GM21381 (cell line): ENCODE results near the gene INTS3.

Experiments used
- ATAC-seq: cut with Tn5 transposase; IDR thresholded peaks from one replicate; pipeline ENCODE4 v1.9.1; 2021; ENCODE audit warnings: mild to moderate bottlenecking, moderate library complexity; ENCODE audit not compliant: unreplicated experiment

INTS3 gene

GRCh38 chr1:153794624-153795329 lies 66.9 kb downstream of the INTS3 start:
- ATAC-seq: no peak

- no peak for ATAC-seq
Measured at GRCh38 chr1:153795330-153795837, 67.5 kb downstream of the INTS3 start.

- no peak for ATAC-seq
Measured at GRCh38 chr1:153795934-153796785, 68.3 kb downstream of the INTS3 start.

GRCh38 chr1:153796786-153797659 lies 69.2 kb downstream of the INTS3 start:
- ATAC-seq: peak; percentile 62

GRCh38 chr1:153798468-153798780 lies 70.6 kb downstream of the INTS3 start:
- no peak for ATAC-seq

GRCh38 chr1:153799016-153799415 lies 71.2 kb downstream of the INTS3 start:
- no peak for ATAC-seq

GRCh38 chr1:153799566-153800465 lies 72.0 kb downstream of the INTS3 start:
- ATAC-seq: no peak

- no peak for ATAC-seq
Measured at GRCh38 chr1:153800516-153800915, 72.7 kb downstream of the INTS3 start.

- no peak for ATAC-seq
Measured at GRCh38 chr1:153801028-153801625, 73.3 kb downstream of the INTS3 start.

GRCh38 chr1:153801786-153802697 lies 74.2 kb downstream of the INTS3 start:
- no peak for ATAC-seq

- no peak for ATAC-seq
Measured at GRCh38 chr1:153803470-153804056, 75.7 kb downstream of the INTS3 start.

- no peak for ATAC-seq
Measured at GRCh38 chr1:153804112-153804511, 76.3 kb downstream of the INTS3 start.

- ATAC-seq: peak; percentile 95
Measured at GRCh38 chr1:153805042-153805745, 77.3 kb downstream of the INTS3 start.

GRCh38 chr1:153805886-153806719 lies 78.3 kb downstream of the INTS3 start:
- no peak for ATAC-seq

- no peak for ATAC-seq
Measured at GRCh38 chr1:153816283-153816889, 88.5 kb downstream of the INTS3 start.

GRCh38 chr1:153818876-153819275 lies 91.0 kb downstream of the INTS3 start:
- ATAC-seq: no peak
